Measurements from ENCODE around the gene PNPT1. TPM values are rescaled to one million over a fixed set of nuclear protein-coding genes. Genes with fewer than 3 reads are reported as not detected.

The PNPT1 gene
- total and polyA plus RNA-seq, 2 of the 13 experiments (the other 11 are each of a cell fraction or from before 2014, with no cell fraction given): 23.4 to 61.0 TPM

- no peak for TF ChIP-seq THAP7 (CRISPR knock-in tag; IDR thresholded peaks at IDR 0.05)
- no peak for TF ChIP-seq TCF12 (IDR thresholded peaks at IDR 0.05)
- 0 out of 2 replicates have a peak, but pooled peaks have one; percentile 45 for TF ChIP-seq TCF12 (CRISPR knock-in tag; IDR thresholded peaks at IDR 0.05)
- no peak; the same call in 1 of the 2 replicates for TF ChIP-seq ZNF747 (CRISPR knock-in tag; IDR thresholded peaks at IDR 0.05; ENCODE audit: borderline replicate concordance)
- TF ChIP-seq TARDBP (CRISPR knock-in tag; IDR thresholded peaks at IDR 0.05): peak; percentile 97
- TF ChIP-seq ZNF407 (CRISPR knock-in tag; IDR thresholded peaks at IDR 0.05; ENCODE audit: not compliant biosample characterization): peak; percentile 84
- TF ChIP-seq ZNF556 (CRISPR knock-in tag; IDR thresholded peaks at IDR 0.05; ENCODE audit: borderline replicate concordance): peak; percentile 75; the same call in 1 of the 2 replicates
- peak; percentile 78 for TF ChIP-seq CBFB (CRISPR knock-in tag; IDR thresholded peaks at IDR 0.05)
- TF ChIP-seq, protein P1, sequence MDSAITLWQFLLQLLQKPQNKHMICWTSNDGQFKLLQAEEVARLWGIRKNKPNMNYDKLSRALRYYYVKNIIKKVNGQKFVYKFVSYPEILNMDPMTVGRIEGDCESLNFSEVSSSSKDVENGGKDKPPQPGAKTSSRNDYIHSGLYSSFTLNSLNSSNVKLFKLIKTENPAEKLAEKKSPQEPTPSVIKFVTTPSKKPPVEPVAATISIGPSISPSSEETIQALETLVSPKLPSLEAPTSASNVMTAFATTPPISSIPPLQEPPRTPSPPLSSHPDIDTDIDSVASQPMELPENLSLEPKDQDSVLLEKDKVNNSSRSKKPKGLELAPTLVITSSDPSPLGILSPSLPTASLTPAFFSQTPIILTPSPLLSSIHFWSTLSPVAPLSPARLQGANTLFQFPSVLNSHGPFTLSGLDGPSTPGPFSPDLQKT (CRISPR knock-in tag; IDR thresholded peaks at IDR 0.05; ENCODE audit: borderline replicate concordance): no peak
- TF ChIP-seq NCOA1 (CRISPR knock-in tag; IDR thresholded peaks at IDR 0.05): no peak
- TF ChIP-seq MYPOP (CRISPR knock-in tag; IDR thresholded peaks at IDR 0.05): peak; percentile 88
- no peak for TF ChIP-seq ZNF30 (CRISPR knock-in tag; IDR thresholded peaks at IDR 0.05)
- no peak for TF ChIP-seq ZNF276 (CRISPR knock-in tag; IDR thresholded peaks at IDR 0.05; ENCODE audit: low read depth)
- TF ChIP-seq HHEX (CRISPR knock-in tag; IDR thresholded peaks at IDR 0.05): no peak; the same call in 1 of the 2 replicates
Observed at GRCh38 chr2:55693181-55694125, at the start of gene PNPT1 (continued).
